Epithelial cell of esophagus (primary cell): Measurements from ENCODE around the gene GALNT9.

Source experiments
- DNase-seq: peaks from one replicate; pipeline ENCODE4 v3.0.0; 2010; ENCODE audit warnings: low read depth
- H3K4me3 ChIP-seq: 2 replicates; pipeline ENCODE4 v1.5.1; 2011; ENCODE audit warnings: mild to moderate bottlenecking, low read length, control low read depth
- TF ChIP-seq, protein P1 (sequence below): IDR thresholded peaks from 2 replicates; pipeline ENCODE4 v1.5.1; 2011; ENCODE audit warnings: low read depth, mild to moderate bottlenecking, low read length, control low read depth, inconsistent platforms; ENCODE audit not compliant: insufficient read depth; ENCODE audit errors: missing control alignments

GALNT9 gene

DNA sequence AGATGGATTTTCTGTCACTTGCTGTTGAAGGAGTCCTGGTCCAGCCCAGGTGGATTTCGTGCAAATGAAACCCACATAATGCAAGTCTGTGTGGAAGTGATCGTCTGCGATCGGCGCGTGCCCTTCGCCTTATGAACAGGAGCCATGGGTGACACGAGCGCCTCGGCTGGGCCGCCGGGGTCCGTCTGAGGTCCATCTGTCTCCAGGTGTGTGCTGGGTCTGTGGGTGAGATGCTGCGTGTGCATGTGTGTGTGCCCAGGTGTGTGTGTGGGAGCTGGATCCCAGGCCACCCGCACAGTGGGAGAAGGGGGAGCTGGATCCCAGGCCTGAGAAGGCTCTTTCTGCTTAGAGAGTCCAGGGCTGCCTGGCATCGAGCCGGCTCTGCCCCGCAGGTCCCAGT is 53.8 kb downstream of the GALNT9 start:
- DNase-seq = no peak
- H3K4me3 ChIP-seq = no peak overlapping the region
- TF ChIP-seq, protein P1, sequence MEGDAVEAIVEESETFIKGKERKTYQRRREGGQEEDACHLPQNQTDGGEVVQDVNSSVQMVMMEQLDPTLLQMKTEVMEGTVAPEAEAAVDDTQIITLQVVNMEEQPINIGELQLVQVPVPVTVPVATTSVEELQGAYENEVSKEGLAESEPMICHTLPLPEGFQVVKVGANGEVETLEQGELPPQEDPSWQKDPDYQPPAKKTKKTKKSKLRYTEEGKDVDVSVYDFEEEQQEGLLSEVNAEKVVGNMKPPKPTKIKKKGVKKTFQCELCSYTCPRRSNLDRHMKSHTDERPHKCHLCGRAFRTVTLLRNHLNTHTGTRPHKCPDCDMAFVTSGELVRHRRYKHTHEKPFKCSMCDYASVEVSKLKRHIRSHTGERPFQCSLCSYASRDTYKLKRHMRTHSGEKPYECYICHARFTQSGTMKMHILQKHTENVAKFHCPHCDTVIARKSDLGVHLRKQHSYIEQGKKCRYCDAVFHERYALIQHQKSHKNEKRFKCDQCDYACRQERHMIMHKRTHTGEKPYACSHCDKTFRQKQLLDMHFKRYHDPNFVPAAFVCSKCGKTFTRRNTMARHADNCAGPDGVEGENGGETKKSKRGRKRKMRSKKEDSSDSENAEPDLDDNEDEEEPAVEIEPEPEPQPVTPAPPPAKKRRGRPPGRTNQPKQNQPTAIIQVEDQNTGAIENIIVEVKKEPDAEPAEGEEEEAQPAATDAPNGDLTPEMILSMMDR = no peak

DNA sequence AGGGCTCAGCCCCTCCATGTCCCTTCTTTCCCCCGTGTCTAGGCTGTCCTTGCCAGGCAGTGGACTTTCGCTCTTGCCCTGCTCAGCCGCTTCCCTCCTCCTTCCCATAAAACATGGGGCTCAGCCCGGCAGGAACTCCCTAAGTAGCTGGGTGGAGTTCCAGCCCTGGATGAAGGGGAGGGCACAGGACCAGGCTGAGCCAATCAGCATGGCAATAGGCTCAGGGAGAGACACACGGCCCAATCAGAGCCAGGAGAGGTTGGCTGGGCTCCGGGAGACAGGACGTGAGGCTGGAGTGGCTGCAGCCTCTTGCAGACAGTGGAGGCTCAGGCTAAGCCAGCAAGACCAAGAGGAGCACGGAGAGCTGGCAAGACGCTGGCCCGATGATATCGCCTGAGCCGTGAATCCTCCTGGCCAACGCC is 54.3 kb downstream of the GALNT9 start:
- DNase-seq = no peak
- TF ChIP-seq, protein P1 = no peak
- no peak overlapping the region for H3K4me3 ChIP-seq

DNA sequence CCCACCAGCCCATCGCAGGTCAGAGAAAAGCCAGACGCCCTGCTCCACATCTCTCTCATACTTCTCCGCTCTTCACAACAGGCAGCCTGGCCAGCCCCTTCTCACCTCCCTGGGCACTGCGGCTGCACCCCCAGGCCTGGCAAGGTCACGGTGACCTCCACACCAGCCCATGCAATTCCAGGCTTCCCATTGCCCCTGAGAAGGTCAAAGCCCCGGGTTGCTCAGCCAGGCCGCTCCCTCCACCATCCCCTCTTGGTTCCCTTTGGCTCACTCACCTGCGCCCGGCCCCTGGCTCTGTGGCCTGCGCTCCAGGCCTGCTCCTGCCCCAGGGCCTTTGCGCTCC is 55.4 kb downstream of the GALNT9 start:
- DNase-seq = no peak
- no peak overlapping the region for H3K4me3 ChIP-seq
- TF ChIP-seq, protein P1 = no peak

DNA sequence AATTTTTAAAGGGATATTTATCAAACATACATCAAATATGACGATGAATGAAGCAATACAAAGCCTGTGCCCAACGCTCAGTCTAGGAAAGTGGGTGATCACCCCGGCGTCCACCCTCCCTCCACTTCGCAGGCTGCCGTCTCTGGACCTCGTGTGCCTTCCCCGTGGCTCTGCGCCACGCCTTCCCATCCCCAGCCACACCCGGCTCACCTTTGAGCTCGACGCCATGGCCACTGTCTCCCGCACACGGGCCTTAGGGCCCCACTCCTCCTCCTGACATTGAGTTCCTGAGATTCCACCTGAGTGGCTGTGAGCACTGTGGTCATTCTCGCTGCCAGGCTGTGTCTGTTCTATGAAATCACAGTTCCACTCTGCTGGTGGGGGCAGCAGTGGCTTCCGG is 56.7 kb downstream of the GALNT9 start:
- no peak for DNase-seq
- no peak overlapping the region for H3K4me3 ChIP-seq
- TF ChIP-seq, protein P1 = no peak

DNA sequence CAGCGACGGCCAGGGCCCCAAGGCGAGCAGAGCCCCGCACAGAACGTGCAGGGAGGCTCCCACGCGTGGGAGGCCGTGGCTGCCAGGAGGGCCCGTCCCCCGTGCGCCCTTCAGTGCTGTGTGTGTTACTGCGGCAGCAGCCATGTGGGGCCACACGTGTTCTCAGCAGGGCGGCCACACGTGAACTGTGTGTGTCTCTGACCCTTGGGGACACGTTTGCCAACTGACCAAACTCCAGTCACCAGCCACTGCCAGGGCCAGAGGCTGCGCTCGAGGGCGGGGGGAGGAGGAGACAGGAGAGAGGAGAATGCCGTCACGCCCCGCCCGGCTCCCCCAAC is 57.7 kb downstream of the GALNT9 start:
- no peak overlapping the region for H3K4me3 ChIP-seq
- no peak for DNase-seq
- TF ChIP-seq, protein P1 = no peak

DNA sequence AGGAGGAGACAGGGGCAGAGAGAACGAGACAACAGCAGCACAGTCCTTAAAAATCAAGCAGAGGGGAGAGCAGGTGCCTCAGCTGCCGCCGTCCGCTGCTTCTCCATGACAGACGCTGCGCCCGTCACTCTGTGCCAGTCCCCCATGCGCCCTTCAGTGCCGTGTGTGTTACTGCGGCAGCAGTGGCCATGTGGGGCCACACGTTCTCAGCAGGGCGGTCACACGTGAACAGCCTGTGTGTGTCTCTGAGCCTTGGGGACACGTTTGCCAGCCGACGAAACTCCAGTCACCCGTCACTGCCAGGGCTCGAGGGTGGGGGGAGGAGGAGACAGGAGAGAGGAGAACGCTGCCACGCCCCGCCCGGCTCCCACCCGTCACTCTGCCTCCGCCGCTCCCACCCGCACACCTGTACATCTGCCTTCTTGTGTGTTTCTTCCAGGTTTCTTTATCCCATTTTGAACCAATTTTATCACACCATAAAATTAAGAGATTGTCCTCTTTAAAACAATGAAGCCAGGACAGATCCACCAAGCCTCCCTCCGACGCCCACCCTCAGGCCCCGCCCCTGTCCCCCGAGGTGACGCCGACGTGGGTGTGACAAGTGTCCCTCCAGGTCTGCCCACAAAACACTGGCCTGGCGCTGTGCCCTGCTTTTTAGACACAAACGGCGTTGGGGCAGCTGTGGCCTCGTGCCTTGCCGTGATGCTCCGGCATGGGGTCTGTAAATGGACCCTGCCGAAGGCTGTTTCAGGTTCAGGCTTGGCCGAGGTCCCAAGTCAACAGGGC is 58.2 kb downstream of the GALNT9 start:
- H3K4me3 ChIP-seq = no peak overlapping the region
- DNase-seq = no peak
- TF ChIP-seq, protein P1 = no peak

DNA sequence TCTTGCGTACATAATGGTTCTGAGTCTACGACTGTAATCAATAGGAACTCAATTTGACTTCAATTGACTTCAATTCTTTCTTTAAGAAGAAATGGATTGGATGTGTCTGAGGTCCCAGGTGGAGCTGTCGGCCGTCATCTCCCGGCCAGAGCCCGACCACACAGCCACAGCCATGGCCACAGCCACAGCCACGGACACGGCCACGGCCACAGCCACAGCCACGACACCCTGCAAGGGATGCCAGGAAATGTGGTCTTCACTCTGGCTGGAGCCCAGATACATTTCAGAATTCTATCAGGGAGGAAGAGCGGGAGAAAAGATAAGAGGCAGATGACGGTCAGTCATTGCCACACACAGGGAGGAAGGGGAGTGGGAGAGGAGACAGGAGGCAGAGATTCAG is 58.9 kb downstream of the GALNT9 start:
- H3K4me3 ChIP-seq = no peak overlapping the region
- TF ChIP-seq, protein P1 = no peak
- DNase-seq = no peak
